K562 (cell line): ENCODE results near the gene STX3. TPM values are rescaled to one million over a fixed set of nuclear protein-coding genes. Genes with fewer than 3 reads are reported as not detected.
A peak's percentile ranks its signal among the peaks of the same experiment; 100 is the strongest.

ENCODE experiments used
- CTCF ChIP-seq, 3 experiments: IDR thresholded peaks in 2 of 3; conservative IDR thresholded peaks in 1 of 3; 2 replicates each; pipeline ENCODE4 v1.5.1; 2011 to 2012; ENCODE audit warnings: low read length in 3 of 3, mild to moderate bottlenecking in 3 of 3, control low read depth in 2 of 3, improper control_type of control experiment in 1 of 3, inconsistent platforms in 1 of 3, low read depth in 1 of 3, mixed read lengths in 1 of 3, moderate library complexity in 1 of 3; ENCODE audit not compliant: insufficient read depth in 2 of 3
- FOS ChIP-seq: IDR thresholded peaks from 3 replicates; pipeline ENCODE4 v1.6.1; 2011; ENCODE audit not compliant: insufficient read length; ENCODE audit errors: extremely low read depth
- HBP1 ChIP-seq: fragments of 450-650 bp; formaldehyde crosslinking; IDR thresholded peaks from 2 replicates; pipeline ENCODE4 v1.4.0; 2022; ENCODE audit warnings: missing genetic modification characterization
- IRF9 ChIP-seq: fragments of 450-650 bp; IDR thresholded peaks from 2 replicates; pipeline ENCODE4 v1.6.1; 2016; ENCODE audit warnings: missing biosample characterization, missing genetic modification characterization
- LCOR ChIP-seq: sonication (generic); formaldehyde crosslinking; IDR thresholded peaks from 2 replicates; pipeline ENCODE4 v1.8.0; 2022; ENCODE audit warnings: mild to moderate bottlenecking, missing genetic modification reagents
- MBD2 ChIP-seq: sonication (generic); IDR thresholded peaks from 2 replicates; pipeline ENCODE4 v1.6.1; 2016; ENCODE audit warnings: low read depth, borderline replicate concordance
- NFRKB ChIP-seq: fragments of 450-650 bp; IDR thresholded peaks from 2 replicates; pipeline ENCODE4 v1.6.1; 2016; ENCODE audit warnings: low read depth
- PTBP1 ChIP-seq: fragments of 200-400 bp; formaldehyde crosslinking; IDR thresholded peaks from 2 replicates; pipeline ENCODE4 v1.6.1; 2017; ENCODE audit warnings: low read depth, low read length
- RAD21 ChIP-seq, 2 experiments: fragments of 250-450 bp in 1 of 2; fragments of 450-650 bp in 1 of 2; sonication (Bioruptor Pico) in 1 of 2; formaldehyde crosslinking in 1 of 2; IDR thresholded peaks in 1 of 2; conservative IDR thresholded peaks in 1 of 2; 2 replicates each; pipeline versions ENCODE4 v1.4.0 to v1.8.0; 2020 to 2022; ENCODE audit warnings: mild to moderate bottlenecking in 2 of 2, moderate library complexity in 1 of 2
- SAFB ChIP-seq: fragments of 200-400 bp; formaldehyde crosslinking; IDR thresholded peaks from 2 replicates; pipeline ENCODE4 v1.6.1; 2017; ENCODE audit warnings: low read depth, low read length, borderline replicate concordance
- SREBF1 ChIP-seq: fragments of 150-350 bp; IDR thresholded peaks from 2 replicates; pipeline ENCODE4 v1.6.1; 2014; ENCODE audit warnings: antibody characterized with exemption, low read depth, low read length, borderline replicate concordance
- ZBTB7A ChIP-seq: IDR thresholded peaks from 2 replicates; pipeline ENCODE4 v1.6.1; 2011; ENCODE audit warnings: low read depth, mild to moderate bottlenecking, low read length, moderate library complexity, borderline replicate concordance; ENCODE audit not compliant: control insufficient read depth
- ZC3H11A ChIP-seq: IDR thresholded peaks from 2 replicates; pipeline ENCODE4 v1.6.1; 2012; ENCODE audit warnings: low read depth, low read length, improper control_type of control experiment
- ZNF57 ChIP-seq: fragments of 450-650 bp; formaldehyde crosslinking; IDR thresholded peaks from 2 replicates; pipeline ENCODE4 v1.4.0; 2020; ENCODE audit warnings: mild to moderate bottlenecking, moderate library complexity
- ZNF592 ChIP-seq: fragments of 450-650 bp; IDR thresholded peaks from 2 replicates; pipeline ENCODE4 v1.6.1; 2017; ENCODE audit warnings: antibody characterized with exemption, mild to moderate bottlenecking
- polyA plus RNA-seq, 8 experiments: library from polyadenylated mRNA; depleted of rRNA in 4 of 8; stranded (reverse) in 5 of 8; unstranded in 3 of 8; fragments of >200 nt; fragmentation: Nextera tagmentation in 2 of 8; fragmentation: Illumina TruSeq in 1 of 8; extraction: Ambion mirVana in 2 of 8; extraction: Trizol in 1 of 8; gene quantifications; 2 replicates each; pipeline versions ENCODE4 v1.2.1 to v1.2.3, GENCODE V29; 2011 to 2014; ENCODE audit warnings: inconsistent platforms in 1 of 8, missing spikeins in 1 of 8
- total RNA-seq, 7 experiments: library from RNA; depleted of rRNA in 6 of 7; stranded (reverse); fragments of >200 nt in 6 of 7; fragmentation: Illumina TruSeq in 2 of 7; extraction: Trizol in 2 of 7; gene quantifications; 2 replicates each; pipeline versions ENCODE4 v1.2.1 to v1.2.3, GENCODE V29; 2011 to 2021; ENCODE audit warnings: low replicate concordance in 1 of 7
- TF ChIP-seq, protein P1 (sequence below): sonication (generic); formaldehyde crosslinking; IDR thresholded peaks from 2 replicates; pipeline ENCODE4 v1.8.0; 2022; ENCODE audit warnings: mild to moderate bottlenecking, missing genetic modification reagents
- TF ChIP-seq, protein P2 (sequence below): fragments of 250-450 bp; sonication (Bioruptor Pico); IDR thresholded peaks from 2 replicates; pipeline ENCODE4 v1.8.0; 2021; ENCODE audit warnings: moderate library complexity, mild to moderate bottlenecking, inconsistent platforms

Gene STX3
- total and polyA plus RNA-seq, 9 of the 15 experiments (the other 6 are each of a cell fraction or from before 2014, with no cell fraction given) = 12.0 to 91.6 (median 48.7) TPM

DNA sequence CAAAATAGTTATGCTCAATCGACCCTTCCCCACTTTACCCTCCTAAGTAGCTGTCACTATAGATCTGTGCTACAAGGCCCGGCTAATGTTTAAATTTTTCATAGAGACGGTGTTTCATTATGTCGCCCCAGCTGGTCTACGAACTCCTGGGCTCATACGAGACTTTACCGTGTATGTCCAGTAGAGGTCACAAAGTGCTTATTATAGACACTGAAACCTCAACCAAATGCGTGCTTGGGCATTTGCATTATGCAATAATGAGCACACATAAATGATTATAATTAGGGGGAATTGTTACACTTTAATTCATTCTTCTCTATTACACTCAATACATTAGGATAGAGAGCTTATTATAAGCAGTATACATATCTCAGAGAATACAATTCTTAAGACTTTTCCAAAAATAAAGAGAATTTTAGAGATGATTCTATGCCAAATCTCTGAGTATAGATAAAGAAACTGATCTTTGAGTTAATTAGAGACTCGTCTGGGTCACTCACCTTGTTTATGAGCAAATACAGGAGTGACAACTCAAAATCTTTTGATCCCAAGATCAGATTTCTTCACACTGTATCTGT is 67.9 kb downstream of the STX3 start (continued):
- peak; percentile 35; the same call in 1 of the 2 replicates for TF ChIP-seq ZNF592
- no peak for TF ChIP-seq MBD2
- TF ChIP-seq, protein P1, sequence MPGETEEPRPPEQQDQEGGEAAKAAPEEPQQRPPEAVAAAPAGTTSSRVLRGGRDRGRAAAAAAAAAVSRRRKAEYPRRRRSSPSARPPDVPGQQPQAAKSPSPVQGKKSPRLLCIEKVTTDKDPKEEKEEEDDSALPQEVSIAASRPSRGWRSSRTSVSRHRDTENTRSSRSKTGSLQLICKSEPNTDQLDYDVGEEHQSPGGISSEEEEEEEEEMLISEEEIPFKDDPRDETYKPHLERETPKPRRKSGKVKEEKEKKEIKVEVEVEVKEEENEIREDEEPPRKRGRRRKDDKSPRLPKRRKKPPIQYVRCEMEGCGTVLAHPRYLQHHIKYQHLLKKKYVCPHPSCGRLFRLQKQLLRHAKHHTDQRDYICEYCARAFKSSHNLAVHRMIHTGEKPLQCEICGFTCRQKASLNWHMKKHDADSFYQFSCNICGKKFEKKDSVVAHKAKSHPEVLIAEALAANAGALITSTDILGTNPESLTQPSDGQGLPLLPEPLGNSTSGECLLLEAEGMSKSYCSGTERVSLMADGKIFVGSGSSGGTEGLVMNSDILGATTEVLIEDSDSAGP (CRISPR knock-in tag) = no peak
- no peak for TF ChIP-seq HBP1
- TF ChIP-seq ZC3H11A = no peak
- TF ChIP-seq ZNF57 = no peak
- peak; percentile 72; the same call in 1 of the 2 replicates for TF ChIP-seq IRF9 (tag)
- TF ChIP-seq, protein P2, sequence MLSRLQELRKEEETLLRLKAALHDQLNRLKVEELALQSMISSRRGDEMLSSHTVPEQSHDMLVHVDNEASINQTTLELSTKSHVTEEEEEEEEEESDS = no peak
- no peak for TF ChIP-seq LCOR
- TF ChIP-seq RAD21 (CRISPR knock-in tag; conservative IDR thresholded peaks at IDR 0.05 in 1 of 2, IDR thresholded peaks at IDR 0.05 in 1 of 2) = peak; percentile 96 to 98
- TF ChIP-seq SREBF1 = no peak
- no peak for TF ChIP-seq SAFB
- TF ChIP-seq CTCF (IDR thresholded peaks at IDR 0.05 in 2 of 3, conservative IDR thresholded peaks at IDR 0.05 in 1 of 3; ENCODE audit: insufficient read depth in 2 of 3, low read depth in 1 of 3, low read length in 3 of 3) = peak; percentile 78 to 87 (median 81)
- TF ChIP-seq FOS = no peak
- TF ChIP-seq ZBTB7A = no peak
- TF ChIP-seq NFRKB = no peak
- no peak for TF ChIP-seq PTBP1
